NCI-H774 (cell line): ENCODE measurements around the gene ZNF423.

ENCODE experiments used
- DNase-seq: peaks from one replicate; lab custom pipeline; 2025; lab: John Stamatoyannopoulos, UW

The ZNF423 gene

GRCh38 chr16:49848530-49848929 is 7.4 kb downstream of the ZNF423 start:
- no peak for DNase-seq

- DNase-seq: no peak
Observed at GRCh38 chr16:49846800-49847199, 9.1 kb downstream of the ZNF423 start.

GRCh38 chr16:49844359-49844758 is 11.6 kb downstream of the ZNF423 start:
- no peak for DNase-seq

DNA sequence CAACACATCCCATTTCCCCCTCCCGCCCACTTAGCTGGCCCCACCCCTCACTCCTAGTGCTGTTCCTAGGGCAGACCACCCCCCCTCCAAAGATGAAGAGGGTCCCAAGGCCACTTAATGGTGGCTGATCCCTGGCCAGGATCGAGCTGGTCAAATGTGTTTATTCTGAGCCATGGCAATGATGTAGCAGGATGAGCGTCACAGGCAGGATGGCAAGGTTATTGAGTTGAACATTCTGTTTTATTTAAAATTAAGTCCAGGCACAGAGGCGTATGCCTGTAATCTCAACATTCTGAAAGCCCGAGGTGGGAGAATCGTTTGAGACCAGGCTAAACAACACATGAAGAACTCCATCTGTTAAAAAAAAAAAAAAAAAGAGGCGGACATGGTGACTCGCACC is 12.2 kb downstream of the ZNF423 start:
- no peak for DNase-seq

GRCh38 chr16:49842972-49843371 is 12.9 kb downstream of the ZNF423 start:
- no peak for DNase-seq

GRCh38 chr16:49839017-49839825 is 16.7 kb downstream of the ZNF423 start:
- DNase-seq: no peak

- DNase-seq: no peak
Observed at GRCh38 chr16:49838441-49839016, 17.4 kb downstream of the ZNF423 start.

GRCh38 chr16:49837688-49838410 is 18.1 kb downstream of the ZNF423 start:
- DNase-seq: no peak

- no peak for DNase-seq
Observed at GRCh38 chr16:49836668-49837067, 19.2 kb downstream of the ZNF423 start.

DNA sequence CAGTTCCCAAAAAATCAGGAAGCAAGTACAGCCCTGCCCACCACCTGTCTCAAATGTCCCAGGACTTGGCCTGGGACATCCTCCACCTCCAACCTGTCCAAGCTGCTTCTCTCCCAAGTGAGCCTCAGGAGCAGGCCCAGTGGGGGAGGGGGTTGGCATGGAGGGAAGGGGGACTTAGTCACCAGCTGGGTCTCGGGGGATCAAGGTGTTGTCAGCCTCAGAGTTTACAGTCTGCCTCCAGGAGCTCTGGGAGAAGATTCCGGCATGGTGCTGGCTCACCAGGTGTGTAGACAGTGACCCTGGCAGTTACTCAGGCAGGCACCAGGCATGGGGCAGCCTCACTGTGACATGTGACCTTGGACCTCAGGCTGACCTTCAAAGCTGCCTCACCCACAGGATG is 19.7 kb downstream of the ZNF423 start:
- no peak for DNase-seq

GRCh38 chr16:49835161-49835777 is 20.6 kb downstream of the ZNF423 start:
- DNase-seq: no peak

GRCh38 chr16:49834531-49835151 is 21.3 kb downstream of the ZNF423 start:
- DNase-seq: no peak

GRCh38 chr16:49833796-49834530 is 21.9 kb downstream of the ZNF423 start:
- DNase-seq: no peak

- no peak for DNase-seq
Observed at GRCh38 chr16:49833085-49833484, 22.8 kb downstream of the ZNF423 start.

DNA sequence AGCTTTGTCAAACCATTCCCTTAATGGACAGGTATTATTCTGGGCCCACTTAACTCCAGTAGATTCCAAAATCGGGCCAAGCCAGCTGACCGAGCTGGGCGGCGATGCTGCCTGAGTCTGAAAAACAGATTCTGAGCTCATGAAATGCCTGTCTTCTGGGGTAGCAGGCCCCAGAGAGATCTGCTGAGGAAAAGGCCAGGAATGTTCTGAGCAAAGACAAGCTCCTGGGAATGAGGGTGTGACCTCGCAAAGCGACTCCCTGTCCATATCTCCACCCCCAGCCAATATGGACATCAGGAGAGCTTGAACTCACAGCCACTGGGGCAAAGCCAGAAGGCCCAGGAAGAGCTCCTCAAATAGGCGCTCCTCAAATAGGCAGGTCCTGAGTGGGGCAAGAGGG is 23.7 kb downstream of the ZNF423 start:
- DNase-seq: no peak

DNA sequence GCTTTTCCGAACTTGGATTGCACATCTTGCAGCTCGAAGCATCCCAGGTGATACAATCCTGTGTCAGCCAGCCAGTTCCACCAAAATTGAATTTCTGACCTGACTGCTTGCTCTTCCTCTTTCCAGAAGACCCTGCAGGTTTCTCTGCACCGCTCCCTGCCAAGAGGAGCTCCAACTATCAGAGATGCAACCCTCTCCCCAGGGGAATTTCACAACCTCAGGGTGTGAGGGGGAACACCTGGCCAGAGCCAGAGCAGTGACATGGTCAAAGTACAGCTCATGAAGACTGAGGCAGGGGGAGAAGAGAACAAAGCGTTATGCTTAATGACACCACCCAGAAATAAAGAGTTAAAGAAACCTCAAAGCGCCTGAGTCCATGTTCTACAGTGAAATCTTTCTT is 25.0 kb downstream of the ZNF423 start:
- DNase-seq: no peak

GRCh38 chr16:49828533-49829267 is 27.2 kb downstream of the ZNF423 start:
- no peak for DNase-seq

DNA sequence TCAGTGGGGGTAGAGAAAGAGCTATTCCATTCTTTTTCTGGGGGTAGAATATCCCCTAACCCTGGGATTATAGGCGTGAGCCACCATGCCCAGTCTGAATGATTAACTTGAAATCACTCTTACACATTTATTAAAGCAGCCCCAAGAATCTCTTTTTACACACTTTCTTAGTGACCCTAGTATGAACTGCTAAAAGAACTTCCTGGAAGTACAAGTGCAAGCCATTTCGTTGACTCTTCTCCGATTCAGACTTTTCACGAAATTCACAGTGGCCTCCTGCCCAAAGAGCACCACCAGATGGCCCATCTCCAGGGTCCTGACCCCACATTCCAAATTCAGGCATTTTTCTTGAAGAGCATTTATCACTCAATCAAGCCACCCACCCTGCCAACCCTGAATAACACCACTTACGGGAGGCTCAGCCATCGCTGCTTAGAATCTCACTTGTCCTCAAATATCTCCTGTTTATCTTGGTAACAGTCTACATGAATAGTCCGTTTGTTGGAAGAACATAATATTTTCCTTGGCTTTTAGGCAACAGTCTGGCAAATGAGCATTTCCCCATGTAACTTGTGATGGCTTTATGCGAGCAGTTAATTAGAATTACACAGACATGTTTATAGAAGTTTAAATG is 28.0 kb downstream of the ZNF423 start:
- no peak for DNase-seq

GRCh38 chr16:49826515-49826914 is 29.4 kb downstream of the ZNF423 start:
- DNase-seq: no peak

- no peak for DNase-seq
Observed at GRCh38 chr16:49825041-49825440, 30.9 kb downstream of the ZNF423 start.
